Right lobe of liver (tissue), 4 donors: Measurements from ENCODE around the gene ANKFN1.

Source experiments
- POLR2A ChIP-seq: fragments of 450-650 bp; IDR thresholded peaks from one replicate; pipeline ENCODE4 v1.6.1; 2017; ENCODE audit warnings: antibody characterized with exemption, mild to moderate bottlenecking
- TF ChIP-seq, protein P1 (sequence below), 4 donors: fragments of 200-600 bp in 3 of 4; fragments of 450-650 bp in 1 of 4; IDR thresholded peaks; one replicate each; pipeline versions ENCODE4 v1.5.1 to v1.8.0; 2016 to 2022; ENCODE audit warnings: antibody characterized with exemption in 4 of 4, mild to moderate bottlenecking in 2 of 4
- donor health status: DM: no; HTN: no; CAD: no.
- donor health status: DM: no; HTN: no; CAD: no.
- donor health status: DM: no; HTN: yes; CAD: no.

DNA sequence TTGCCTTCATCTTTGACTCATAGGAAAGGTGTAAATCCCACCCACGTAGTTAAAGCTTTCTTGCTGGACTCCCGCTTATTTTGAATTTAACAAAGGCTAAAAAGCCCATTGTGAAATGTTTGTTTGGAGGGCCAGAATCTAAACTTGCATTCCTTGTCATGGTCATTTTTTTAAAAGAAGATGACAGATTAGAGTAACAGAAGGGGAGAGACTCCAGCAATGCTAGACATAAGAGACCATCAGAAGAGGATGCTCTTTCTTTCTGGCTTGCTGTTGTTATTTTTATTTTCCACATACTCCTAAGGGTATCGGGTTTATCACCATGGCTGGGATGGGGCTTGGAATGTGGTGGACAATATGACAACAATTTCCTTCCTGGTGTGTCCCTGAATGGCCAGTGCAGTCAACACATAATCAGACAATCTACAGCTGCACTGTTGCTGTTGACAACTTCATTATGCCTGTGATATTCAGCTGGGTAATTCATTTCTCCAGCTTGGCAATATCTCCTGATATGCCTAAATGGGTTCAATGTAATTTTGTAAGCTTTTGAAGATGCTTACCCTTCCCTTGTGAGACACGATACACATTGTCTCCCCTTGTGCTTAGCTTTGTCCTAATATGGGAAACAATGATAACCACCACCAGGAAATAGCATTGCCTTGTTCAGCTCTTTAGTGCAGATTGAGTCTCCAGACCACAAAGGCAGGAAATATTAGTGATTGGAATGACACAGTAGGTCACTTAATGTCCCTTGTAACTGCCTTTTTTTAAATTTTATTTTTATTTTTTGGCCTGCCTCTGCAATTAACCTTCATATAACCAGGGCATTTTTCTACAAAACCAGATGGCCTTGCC is 164.3 kb downstream of the ANKFN1 start:
- TF ChIP-seq, protein P1, sequence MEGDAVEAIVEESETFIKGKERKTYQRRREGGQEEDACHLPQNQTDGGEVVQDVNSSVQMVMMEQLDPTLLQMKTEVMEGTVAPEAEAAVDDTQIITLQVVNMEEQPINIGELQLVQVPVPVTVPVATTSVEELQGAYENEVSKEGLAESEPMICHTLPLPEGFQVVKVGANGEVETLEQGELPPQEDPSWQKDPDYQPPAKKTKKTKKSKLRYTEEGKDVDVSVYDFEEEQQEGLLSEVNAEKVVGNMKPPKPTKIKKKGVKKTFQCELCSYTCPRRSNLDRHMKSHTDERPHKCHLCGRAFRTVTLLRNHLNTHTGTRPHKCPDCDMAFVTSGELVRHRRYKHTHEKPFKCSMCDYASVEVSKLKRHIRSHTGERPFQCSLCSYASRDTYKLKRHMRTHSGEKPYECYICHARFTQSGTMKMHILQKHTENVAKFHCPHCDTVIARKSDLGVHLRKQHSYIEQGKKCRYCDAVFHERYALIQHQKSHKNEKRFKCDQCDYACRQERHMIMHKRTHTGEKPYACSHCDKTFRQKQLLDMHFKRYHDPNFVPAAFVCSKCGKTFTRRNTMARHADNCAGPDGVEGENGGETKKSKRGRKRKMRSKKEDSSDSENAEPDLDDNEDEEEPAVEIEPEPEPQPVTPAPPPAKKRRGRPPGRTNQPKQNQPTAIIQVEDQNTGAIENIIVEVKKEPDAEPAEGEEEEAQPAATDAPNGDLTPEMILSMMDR (IDR thresholded peaks at IDR 0.05), result no peak
- no peak for TF ChIP-seq POLR2A
